H1 (cell line): ENCODE results near the gene TP63. TPM values are rescaled to one million over a fixed set of nuclear protein-coding genes. Genes with fewer than 3 reads are reported as not detected.

Source experiments
- CTCF ChIA-PET: fragments of 300-600 bp; sonication (Branson Sonifier 250); formaldehyde crosslinking; loops from one replicate; lab custom pipeline; 2021; ENCODE audit not compliant: partially characterized antibody; lab: Charles Lee
- POLR2A ChIA-PET: fragments of 300-600 bp; sonication (Branson Sonifier 250); formaldehyde crosslinking; loops from one replicate; lab custom pipeline; 2021; ENCODE audit warnings: inconsistent platforms; ENCODE audit not compliant: partially characterized antibody; lab: Charles Lee
- DNase-seq, 2 experiments: peaks; one replicate each; pipeline versions ENCODE4 v3.0.0 to v3.0.0-alpha.2; 2010 to 2022; ENCODE audit warnings: low spot score in 2 of 2, low read depth in 1 of 2, mixed read lengths in 1 of 2
- FAIRE-seq: peaks from 2 replicates; lab custom pipeline; 2011; peaks lifted over from hg19 to GRCh38; lab: Jason Lieb, UNC
- H2AFZ ChIP-seq: 2 replicates; pipeline ENCODE4 v1.8.1; 2012; ENCODE audit warnings: low read length, inconsistent platforms
- H2AK5ac ChIP-seq: 2 replicates; pipeline ENCODE4 v1.6.1; 2013; ENCODE audit warnings: low read depth, low read length
- H2BK120ac ChIP-seq: replicated peaks from 2 replicates; pipeline ENCODE3; 2013; ENCODE audit warnings: low read depth, low read length, inconsistent platforms
- H2BK12ac ChIP-seq: 2 replicates; pipeline ENCODE4 v1.6.1; 2013; ENCODE audit warnings: low read depth, low read length
- H2BK15ac ChIP-seq: 2 replicates; pipeline ENCODE4 v1.6.1; 2013; ENCODE audit warnings: low read length
- H2BK20ac ChIP-seq: 2 replicates; pipeline ENCODE4 v1.6.1; 2013; ENCODE audit warnings: low read length
- H2BK5ac ChIP-seq: 2 replicates; pipeline ENCODE4 v1.6.1; 2013; ENCODE audit warnings: low read depth, low read length
- H3K14ac ChIP-seq: 2 replicates; pipeline ENCODE4 v1.6.1; 2013; ENCODE audit warnings: inconsistent platforms; ENCODE audit not compliant: insufficient read length
- H3K18ac ChIP-seq: 2 replicates; pipeline ENCODE4 v1.6.1; 2013; ENCODE audit warnings: low read length; ENCODE audit errors: extremely low read depth
- H3K23ac ChIP-seq: 2 replicates; pipeline ENCODE4 v1.6.1; 2013; ENCODE audit warnings: inconsistent platforms; ENCODE audit not compliant: insufficient read length
- H3K23me2 ChIP-seq: 2 replicates; pipeline ENCODE4 v1.6.1; 2013; ENCODE audit warnings: low read depth, low read length
- H3K27ac ChIP-seq: 2 replicates; pipeline ENCODE4 v1.6.1; 2011; ENCODE audit warnings: low read depth, low read length, inconsistent platforms
- H3K27me3 ChIP-seq, 4 experiments: replicated peaks in 1 of 4; 1 replicate in 1 of 4; 2 replicates in 3 of 4; pipeline versions ENCODE4 v1.6.1 to v1.8.1; 2011 to 2013; ENCODE audit warnings: low read length in 3 of 4, mild to moderate bottlenecking in 3 of 4, inconsistent platforms in 2 of 4, mixed read lengths in 2 of 4, moderate library complexity in 1 of 4; ENCODE audit not compliant: control insufficient read depth in 3 of 4, insufficient read depth in 3 of 4; ENCODE audit errors: extremely low read depth in 1 of 4
- H3K36me3 ChIP-seq, 4 experiments: 2 replicates each; pipeline versions ENCODE4 v1.6.1 to v1.8.1; 2011 to 2013; ENCODE audit warnings: mild to moderate bottlenecking in 4 of 4, low read length in 3 of 4, moderate library complexity in 2 of 4, control low read depth in 1 of 4, inconsistent platforms in 1 of 4; ENCODE audit not compliant: insufficient read depth in 4 of 4, control insufficient read depth in 2 of 4
- H3K4ac ChIP-seq: replicated peaks from 2 replicates; pipeline ENCODE3; 2013; ENCODE audit warnings: low read length, low read depth, mixed read lengths, inconsistent platforms; ENCODE audit not compliant: insufficient read length
- H3K4me1 ChIP-seq, 4 experiments: replicated peaks in 1 of 4; 1 replicate in 1 of 4; 2 replicates in 3 of 4; pipeline versions ENCODE4 v1.6.1 to v1.8.1; 2011 to 2013; ENCODE audit warnings: low read length in 3 of 4, inconsistent platforms in 2 of 4, mixed read lengths in 1 of 4; ENCODE audit not compliant: insufficient read depth in 4 of 4, control insufficient read depth in 3 of 4
- H3K4me2 ChIP-seq, 2 experiments: 2 replicates each; pipeline versions ENCODE4 v1.6.1 to v1.8.1; 2011 to 2013; ENCODE audit warnings: low read depth in 2 of 2, low read length in 2 of 2, control low read depth in 1 of 2, inconsistent platforms in 1 of 2, mild to moderate bottlenecking in 1 of 2; ENCODE audit not compliant: insufficient read depth in 1 of 2
- H3K4me3 ChIP-seq, 4 experiments: fragments of 200-600, 300-600 bp in 1 of 4; sonication (generic), shearing (Covaris generic), sonication (Bioruptor Twin) in 1 of 4; 2 replicates each; pipeline versions ENCODE4 v1.5.1 to v1.8.1; 2011 to 2016; ENCODE audit warnings: low read length in 4 of 4, low read depth in 3 of 4, control low read depth in 2 of 4, inconsistent platforms in 2 of 4, mild to moderate bottlenecking in 2 of 4, mixed read lengths in 1 of 4, moderate library complexity in 1 of 4; ENCODE audit not compliant: insufficient read depth in 2 of 4; ENCODE audit errors: extremely low read depth in 1 of 4
- H3K56ac ChIP-seq: replicated peaks from 2 replicates; pipeline ENCODE3; 2013; ENCODE audit warnings: low read depth, mild to moderate bottlenecking, mixed read lengths, low read length, inconsistent platforms; ENCODE audit not compliant: insufficient read length
- H3K79me1 ChIP-seq: 2 replicates; pipeline ENCODE4 v1.6.1; 2013; ENCODE audit warnings: low read depth, low read length, control low read depth
- H3K79me2 ChIP-seq, 2 experiments: 2 replicates each; pipeline versions ENCODE4 v1.6.1 to v1.8.1; 2012 to 2013; ENCODE audit warnings: low read length in 2 of 2, mild to moderate bottlenecking in 2 of 2, inconsistent platforms in 1 of 2; ENCODE audit not compliant: insufficient read depth in 2 of 2, control insufficient read depth in 1 of 2
- H3K9ac ChIP-seq, 4 experiments: replicated peaks in 1 of 4; 1 replicate in 1 of 4; 2 replicates in 3 of 4; pipeline versions ENCODE4 v1.6.1 to v1.8.1; 2011 to 2013; ENCODE audit warnings: low read depth in 3 of 4, low read length in 3 of 4, control low read depth in 2 of 4, mild to moderate bottlenecking in 2 of 4, moderate library complexity in 2 of 4, inconsistent platforms in 1 of 4; ENCODE audit errors: extremely low read depth in 1 of 4
- H3K9me3 ChIP-seq, 2 experiments: 2 replicates each; pipeline versions ENCODE4 v1.6.1 to v1.8.1; 2012 to 2013; ENCODE audit warnings: mild to moderate bottlenecking in 2 of 2, moderate library complexity in 2 of 2, control low read depth in 1 of 2, inconsistent platforms in 1 of 2, low read depth in 1 of 2, low read length in 1 of 2, mixed read lengths in 1 of 2; ENCODE audit not compliant: insufficient read depth in 2 of 2
- H4K20me1 ChIP-seq, 2 experiments: replicated peaks in 1 of 2; 2 replicates each; pipeline versions ENCODE3 to v1.8.1; 2011 to 2013; ENCODE audit warnings: inconsistent platforms in 2 of 2, low read length in 2 of 2, mild to moderate bottlenecking in 1 of 2; ENCODE audit not compliant: insufficient read depth in 2 of 2, control insufficient read depth in 1 of 2
- H4K5ac ChIP-seq: 2 replicates; pipeline ENCODE4 v1.6.1; 2013; ENCODE audit warnings: low read length, low read depth, mixed read lengths, inconsistent platforms; ENCODE audit not compliant: insufficient read length
- H4K8ac ChIP-seq: 2 replicates; pipeline ENCODE4 v1.8.0; 2013; ENCODE audit warnings: mild to moderate bottlenecking, moderate library complexity, low read length, inconsistent platforms; ENCODE audit not compliant: insufficient read depth; ENCODE audit errors: extremely low read depth
- H4K91ac ChIP-seq: replicated peaks from 2 replicates; pipeline ENCODE3; 2013; ENCODE audit warnings: low read length, mixed read lengths, inconsistent platforms; ENCODE audit not compliant: insufficient read length
- GABPA ChIP-seq: IDR thresholded peaks from 2 replicates; pipeline ENCODE4 v1.6.1; 2011; ENCODE audit warnings: mild to moderate bottlenecking, low read length, moderate library complexity, borderline replicate concordance; ENCODE audit not compliant: insufficient read depth
- KDM1A ChIP-seq: fragments of 200-600, 300-600 bp; sonication (generic); IDR thresholded peaks from 2 replicates; pipeline ENCODE4 v1.7.1; 2016; ENCODE audit warnings: mild to moderate bottlenecking, low read length, borderline replicate concordance
- POLR2A ChIP-seq, 2 experiments: IDR thresholded peaks; 1 replicate in 1 of 2; 2 replicates in 1 of 2; pipeline ENCODE4 v1.6.1; 2011; ENCODE audit warnings: low read depth in 2 of 2, low read length in 2 of 2, mild to moderate bottlenecking in 2 of 2; ENCODE audit errors: control extremely low read depth in 1 of 2
- WGBS, 2 experiments: shearing (Covaris generic) in 1 of 2; methylation state at CpG; one replicate each; pipeline versions ENCODE4 v1.1.6 to v1.1.7; 2013 to 2015; ENCODE audit warnings: low lambda C conversion rate in 2 of 2, mixed read lengths in 2 of 2, inconsistent platforms in 1 of 2, low coverage in 1 of 2, missing lambda C conversion rate in 1 of 2; ENCODE audit not compliant: insufficient replicate concordance in 2 of 2, insufficient coverage in 1 of 2, insufficient read length in 1 of 2; ENCODE audit errors: extremely low coverage in 1 of 2, missing lambda C conversion rate in 1 of 2; 5-methylcytosine and 5-hydroxymethylcytosine counted together
- polyA plus RNA-seq, 7 experiments: library from polyadenylated mRNA; depleted of rRNA in 3 of 7; stranded (reverse) in 5 of 7; unstranded in 2 of 7; fragments of >200 nt in 5 of 7; fragments of 200-250 nt in 2 of 7; gene quantifications; 1 replicate in 5 of 7; 2 replicates in 1 of 7; 4 replicates in 1 of 7; pipeline versions ENCODE4 v1.2.1 to v1.2.3, GENCODE V29; 2011 to 2013; ENCODE audit warnings: missing spikeins in 2 of 7, mixed read lengths in 2 of 7
- total RNA-seq: library from RNA; stranded (reverse); fragmentation: NEBNext Ultra II Directional; extraction: Animal tissue kit (Norgen Biotek cat#: 25700); gene quantifications from 2 replicates; pipeline ENCODE4 v1.2.1, GENCODE V29; 2021

TP63 gene
- total and polyA plus RNA-seq, 2 of the 8 experiments (the other 6 are each of a cell fraction or from before 2014, with no cell fraction given) = not detected

DNA sequence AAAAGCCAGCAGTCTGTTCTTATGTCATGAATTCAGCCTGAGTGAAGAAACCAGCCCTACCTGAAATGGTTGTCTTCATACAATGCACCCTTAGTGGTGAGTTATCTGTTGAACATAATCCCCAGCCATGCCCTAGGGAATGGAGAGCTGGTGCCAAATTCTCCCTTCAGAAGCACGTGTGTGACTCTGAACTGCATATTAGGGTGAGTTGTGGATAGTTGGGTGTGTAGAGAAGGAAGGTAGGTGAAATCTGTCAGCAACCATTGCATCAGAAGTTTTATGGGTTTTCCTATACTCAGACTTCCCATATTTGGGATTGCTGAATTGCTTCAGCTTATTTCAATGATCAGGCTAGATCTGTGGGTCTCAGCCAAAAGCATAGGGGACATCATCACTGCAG, 46.5 kb upstream of the TP63 start:
- Histone ChIP-seq H3K18ac (no peak overlapping the region), H2BK5ac (no peak overlapping the region), H3K9ac (no peak overlapping the region), H3K79me2 (no peaks in the 10 kb centered on the region), H4K8ac (no peak overlapping the region), H4K5ac (no peak overlapping the region), H3K4me1 (no peaks in the 10 kb centered on the region), H3K56ac (no peak overlapping the region), H3K4me2 (no peak overlapping the region), H3K27me3 (no peaks in the 10 kb centered on the region), H2AFZ (no peak overlapping the region), H2BK15ac (no peak overlapping the region), H3K14ac (no peak overlapping the region), H3K23me2 (no peaks in the 10 kb centered on the region), H3K79me1 (no peaks in the 10 kb centered on the region), H3K27ac (no peak overlapping the region), H2BK20ac (no peak overlapping the region), H3K9me3 (no peaks in the 10 kb centered on the region), H3K36me3 (no peaks in the 10 kb centered on the region), H3K4me3 (no peak overlapping the region), H2AK5ac (no peak overlapping the region), H3K23ac (no peak overlapping the region), H2BK12ac (no peak overlapping the region), H4K20me1 (no peaks in the 10 kb centered on the region), H2BK120ac (no peak overlapping the region), H3K4ac (no peak overlapping the region), H4K91ac (no peak overlapping the region)
- 88% methylated on average over 1 of the region's 1 CpG; no CpG with 5 or more reads in 1 of the 2 experiments for WGBS, 2 experiments
- ChIA-PET POLR2A (no interaction called here), CTCF (interaction anchor here (1.6 kb wide), 1 partner anchor 11 kb away, joined by 9 read pairs; no protein-coding TSS in a partner anchor)
- no peak for FAIRE-seq
- no peak for DNase-seq
- TF ChIP-seq KDM1A (no peak), GABPA (no peak), POLR2A (IDR thresholded peaks at IDR 0.05; ENCODE audit: control extremely low read depth in 1 of 2, low read depth in 2 of 2, low read length in 2 of 2) (no peak)
